PC-9 (cell line): Measurements from ENCODE around the gene PFN4. TPM values are rescaled to one million over a fixed set of nuclear protein-coding genes. Genes with fewer than 3 reads are reported as not detected.
"Not testable (repeated sequence)": the region's sequence is repeated elsewhere in the genome, so short reads cannot be mapped to it uniquely, and the experiment has no call there.

Experiments used
- BruUV-seq: library from RNA; stranded (reverse); fragments of 400-500 nt; replicated peaks from 2 replicates; lab custom pipeline; 2021; lab: Mats Ljungman, UMichigan
- CTCF ChIA-PET: fragments of 300-600 bp; sonication (Branson Sonifier 250); formaldehyde crosslinking; loops from one replicate; lab custom pipeline; 2022; ENCODE audit warnings: antibody characterized with exemption; lab: Charles Lee
- POLR2A ChIA-PET: fragments of 300-600 bp; sonication (Branson Sonifier 250); formaldehyde crosslinking; loops from one replicate; lab custom pipeline; 2022; ENCODE audit warnings: antibody characterized with exemption; ENCODE audit not compliant: unreplicated experiment; lab: Charles Lee
- DNase-seq, 2 experiments: peaks; one replicate each; pipeline versions ENCODE4 v3.0.0 to v3.0.0-alpha.2; 2015 to 2022; ENCODE audit warnings: mixed read lengths in 1 of 2
- H2AFZ ChIP-seq: fragments of 200-600 bp; sonication (generic); 2 replicates; pipeline ENCODE4 v1.8.1; 2017; ENCODE audit warnings: antibody characterized with exemption
- H3F3A ChIP-seq: fragments of 200-600 bp; sonication (generic); 2 replicates; pipeline ENCODE4 v1.8.1; 2017; ENCODE audit warnings: antibody characterized with exemption, mild to moderate bottlenecking, low read depth; ENCODE audit not compliant: insufficient read depth
- H3K27ac ChIP-seq: fragments of 200-600 bp; sonication (generic); 2 replicates; pipeline ENCODE4 v1.6.1; 2016; ENCODE audit warnings: mixed run types
- H3K27me3 ChIP-seq: fragments of 200-600 bp; sonication (generic); 2 replicates; pipeline ENCODE4 v1.6.1; 2016; ENCODE audit warnings: low read depth, mixed run types; ENCODE audit not compliant: insufficient read depth
- H3K36me3 ChIP-seq: fragments of 200-600 bp; sonication (generic); 2 replicates; pipeline ENCODE4 v1.6.1; 2016; ENCODE audit warnings: low read depth, mixed run types
- H3K4me1 ChIP-seq: fragments of 200-600 bp; sonication (generic); replicated peaks from 2 replicates; pipeline ENCODE4 v1.6.1; 2016; ENCODE audit warnings: mixed run types; ENCODE audit not compliant: insufficient read depth
- H3K4me2 ChIP-seq: fragments of 200-600 bp; sonication (generic); 2 replicates; pipeline ENCODE4 v1.6.1; 2017; ENCODE audit warnings: mixed run types
- H3K4me3 ChIP-seq: fragments of 200-600 bp; sonication (generic); 2 replicates; pipeline ENCODE4 v1.6.1; 2016; ENCODE audit warnings: mixed run types
- H3K79me2 ChIP-seq: fragments of 200-600 bp; sonication (generic); 2 replicates; pipeline ENCODE4 v1.6.1; 2017; ENCODE audit warnings: low read depth, mixed run types
- H3K9me2 ChIP-seq: fragments of 200-600 bp; sonication (generic); 2 replicates; pipeline ENCODE4 v1.8.1; 2017; ENCODE audit warnings: mild to moderate bottlenecking; ENCODE audit not compliant: insufficient read depth
- H3K9me3 ChIP-seq: fragments of 200-600 bp; sonication (generic); 2 replicates; pipeline ENCODE4 v1.8.1; 2016; ENCODE audit warnings: low read depth; ENCODE audit not compliant: insufficient read depth
- H4K20me1 ChIP-seq: fragments of 200-600 bp; sonication (generic); 2 replicates; pipeline ENCODE4 v1.8.1; 2017; ENCODE audit not compliant: insufficient read depth
- CTCF ChIP-seq: fragments of 200-600 bp; sonication (generic); conservative IDR thresholded peaks from 2 replicates; pipeline ENCODE4 v1.6.1; 2017; ENCODE audit warnings: mixed run types, antibody characterized with exemption, mild to moderate bottlenecking, moderate library complexity
- EZH2 ChIP-seq: fragments of 200-600 bp; sonication (generic); IDR thresholded peaks from 2 replicates; pipeline ENCODE4 v1.8.0; 2017; ENCODE audit warnings: antibody characterized with exemption, low read depth
- intact Hi-C: fragments of 100-400 bp; cut with micrococcal nuclease; formaldehyde crosslinking; loops from one replicate; pipeline ENCODE4 v1.10.0; 2022; ENCODE audit not compliant: unreplicated experiment
- total RNA-seq: library from RNA; stranded (reverse); gene quantifications from 2 replicates; pipeline ENCODE4 v1.2.3, GENCODE V29; 2021

Gene PFN4
- total RNA-seq, 1 experiment from 2014 or later, result 1.2 TPM

- TSS peak; percentile 78 for BruUV-seq
- no peak overlapping the region for H2AFZ ChIP-seq
- DNase-seq, result peak; percentile 10 to 51
- peaks cover 35% of the 10 kb centered on the region for H3F3A ChIP-seq
- H3K4me2 ChIP-seq, result peak overlapping the region; percentile 64
- H3K79me2 ChIP-seq, result no peaks in the 10 kb centered on the region
- CTCF ChIA-PET, result interaction anchor here (0.6 to 0.9 kb wide), 2 partner anchors 27 to 183 kb away, joined by 5 to 6 read pairs; partner anchors contain the start of gene TP53I3
- no peak overlapping the region for H3K4me3 ChIP-seq
- TF ChIP-seq CTCF, result no peak
- TF ChIP-seq EZH2, result no peak
- H3K27me3 ChIP-seq, result no peaks in the 10 kb centered on the region
- peaks cover 31% of the 10 kb centered on the region for H3K9me3 ChIP-seq
- POLR2A ChIA-PET, result interaction anchor here (0.5 to 1.8 kb wide), 6 partner anchors 12 to 307 kb away, joined by 4 to 9 read pairs (median 6); partner anchors contain the start of genes PFN4 and TP53I3
- peaks cover 48% of the 10 kb centered on the region for H3K4me1 ChIP-seq
- H3K27ac ChIP-seq, result peak overlapping the region; percentile 92
- intact Hi-C loops, result loop anchor here (1.0 kb wide), 1 partner anchor 34 kb away; the partner anchor contains the start of gene SF3B6
- H3K36me3 ChIP-seq, result no peaks in the 10 kb centered on the region
- H3K9me2 ChIP-seq, result no peaks in the 10 kb centered on the region
- H4K20me1 ChIP-seq, result no peaks in the 10 kb centered on the region
These were observed 12.4 kb downstream of the PFN4 start for GRCh38 chr2:24110660-24111303.

- H3K27ac ChIP-seq, H3K4me3 ChIP-seq, H3K27me3 ChIP-seq, H3K9me2 ChIP-seq, H3K79me2 ChIP-seq, intact Hi-C loops, H3K4me2 ChIP-seq, H4K20me1 ChIP-seq, H3K36me3 ChIP-seq, H2AFZ ChIP-seq, BruUV-seq, DNase-seq: not testable (repeated sequence)
- Histone ChIP-seq H3K9me3 (peaks cover 23% of the 10 kb centered on the region), H3F3A (peaks cover 27% of the 10 kb centered on the region), H3K4me1 (peaks cover 52% of the 10 kb centered on the region)
- CTCF ChIA-PET, result interaction anchor here (0.6 kb wide), 1 partner anchor 25 kb away, joined by 3 read pairs; no protein-coding TSS in a partner anchor
- POLR2A ChIA-PET, result interaction anchor here (0.6 to 0.7 kb wide), 2 partner anchors 74 to 112 kb away, joined by 3 to 8 read pairs; no protein-coding TSS in a partner anchor
These were observed 13.7 kb downstream of the PFN4 start for GRCh38 chr2:24109431-24109830.

DNA sequence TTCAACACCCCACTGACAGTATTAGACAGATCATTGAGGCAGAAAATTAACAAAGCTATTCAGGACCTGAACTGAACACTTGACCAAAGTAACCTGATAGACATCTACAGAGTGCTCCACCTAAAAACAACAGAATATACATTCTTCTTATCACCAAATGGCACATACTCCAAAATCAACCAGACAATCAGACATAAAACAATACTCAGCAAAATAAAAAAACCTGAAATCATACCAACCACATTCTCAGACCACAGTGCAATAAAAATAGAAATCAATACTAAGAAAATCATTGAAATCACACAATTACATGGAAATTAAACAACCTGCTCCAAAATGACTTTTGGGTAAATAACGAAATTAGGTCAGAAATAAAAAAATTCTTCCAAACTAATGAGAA, 15.8 kb downstream of the PFN4 start:
- no peak for DNase-seq
- Histone ChIP-seq H3K9me2 (no peaks in the 10 kb centered on the region), H3F3A (peaks cover 27% of the 10 kb centered on the region), H3K4me2 (no peak overlapping the region), H3K27ac (no peak overlapping the region), H2AFZ (no peak overlapping the region), H3K4me1 (peaks cover 46% of the 10 kb centered on the region), H3K9me3 (peaks cover 15% of the 10 kb centered on the region), H3K4me3 (no peak overlapping the region), H3K79me2 (no peaks in the 10 kb centered on the region), H3K36me3 (no peaks in the 10 kb centered on the region), H3K27me3 (no peaks in the 10 kb centered on the region), H4K20me1 (no peaks in the 10 kb centered on the region)
- no peak for TF ChIP-seq EZH2
- no peak for TF ChIP-seq CTCF
- no TSS peak for BruUV-seq
- intact Hi-C loops, result no loop called here
- ChIA-PET POLR2A (no interaction called here), CTCF (no interaction called here)
